LNCAP (cell line): ENCODE data around the gene DISP2.

Experiments used
- TF ChIP-seq, protein P1 (sequence below): fragments of 450-650 bp; IDR thresholded peaks from 2 replicates; pipeline ENCODE4 v1.5.1; 2017; ENCODE audit warnings: mild to moderate bottlenecking

DISP2 gene

DNA sequence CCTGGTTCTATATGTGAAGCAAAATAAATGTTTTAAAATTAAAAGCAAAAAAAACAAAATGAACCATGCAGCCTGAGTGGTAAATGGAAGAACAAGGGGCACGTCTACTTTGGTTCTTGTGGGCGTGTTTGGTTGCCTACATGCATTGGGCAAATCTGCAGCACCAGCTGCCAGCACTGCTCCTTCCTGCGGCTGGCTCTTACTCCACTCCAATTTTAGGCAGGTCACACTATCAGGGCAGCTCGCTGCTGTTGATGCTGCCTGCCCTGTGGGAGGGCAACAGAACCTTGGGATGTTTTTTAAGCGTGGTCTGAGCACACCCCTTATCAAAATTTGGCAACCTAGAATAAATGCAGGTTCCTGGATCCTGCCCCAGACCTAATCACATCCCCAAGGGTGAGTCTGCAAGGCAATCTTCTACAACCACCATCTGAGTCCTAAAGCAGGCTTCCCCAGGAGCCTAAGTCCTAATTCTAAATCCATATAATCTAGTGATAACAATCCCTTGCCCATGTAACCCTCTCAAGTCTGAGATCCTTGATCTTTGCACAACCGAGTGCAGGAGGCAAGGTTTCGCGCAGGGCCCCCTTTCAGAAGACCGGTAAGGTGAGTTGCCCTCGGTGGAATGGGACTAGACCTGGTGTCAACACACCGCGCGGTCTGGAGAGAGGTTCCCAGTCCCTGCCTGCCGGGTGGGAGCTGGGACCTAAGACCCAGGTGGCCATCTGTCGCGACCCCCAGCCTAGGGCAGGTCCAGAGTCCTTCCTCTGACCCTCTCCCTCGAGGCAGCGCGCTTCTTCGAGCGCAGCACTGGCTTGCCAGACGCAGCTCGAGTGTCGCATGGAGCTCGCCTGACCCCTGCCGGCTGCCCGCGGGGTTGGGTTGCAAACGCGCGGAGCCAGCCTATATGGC is 63.5 kb downstream of the DISP2 start:
- TF ChIP-seq, protein P1, sequence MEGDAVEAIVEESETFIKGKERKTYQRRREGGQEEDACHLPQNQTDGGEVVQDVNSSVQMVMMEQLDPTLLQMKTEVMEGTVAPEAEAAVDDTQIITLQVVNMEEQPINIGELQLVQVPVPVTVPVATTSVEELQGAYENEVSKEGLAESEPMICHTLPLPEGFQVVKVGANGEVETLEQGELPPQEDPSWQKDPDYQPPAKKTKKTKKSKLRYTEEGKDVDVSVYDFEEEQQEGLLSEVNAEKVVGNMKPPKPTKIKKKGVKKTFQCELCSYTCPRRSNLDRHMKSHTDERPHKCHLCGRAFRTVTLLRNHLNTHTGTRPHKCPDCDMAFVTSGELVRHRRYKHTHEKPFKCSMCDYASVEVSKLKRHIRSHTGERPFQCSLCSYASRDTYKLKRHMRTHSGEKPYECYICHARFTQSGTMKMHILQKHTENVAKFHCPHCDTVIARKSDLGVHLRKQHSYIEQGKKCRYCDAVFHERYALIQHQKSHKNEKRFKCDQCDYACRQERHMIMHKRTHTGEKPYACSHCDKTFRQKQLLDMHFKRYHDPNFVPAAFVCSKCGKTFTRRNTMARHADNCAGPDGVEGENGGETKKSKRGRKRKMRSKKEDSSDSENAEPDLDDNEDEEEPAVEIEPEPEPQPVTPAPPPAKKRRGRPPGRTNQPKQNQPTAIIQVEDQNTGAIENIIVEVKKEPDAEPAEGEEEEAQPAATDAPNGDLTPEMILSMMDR = peak; percentile 96

DNA sequence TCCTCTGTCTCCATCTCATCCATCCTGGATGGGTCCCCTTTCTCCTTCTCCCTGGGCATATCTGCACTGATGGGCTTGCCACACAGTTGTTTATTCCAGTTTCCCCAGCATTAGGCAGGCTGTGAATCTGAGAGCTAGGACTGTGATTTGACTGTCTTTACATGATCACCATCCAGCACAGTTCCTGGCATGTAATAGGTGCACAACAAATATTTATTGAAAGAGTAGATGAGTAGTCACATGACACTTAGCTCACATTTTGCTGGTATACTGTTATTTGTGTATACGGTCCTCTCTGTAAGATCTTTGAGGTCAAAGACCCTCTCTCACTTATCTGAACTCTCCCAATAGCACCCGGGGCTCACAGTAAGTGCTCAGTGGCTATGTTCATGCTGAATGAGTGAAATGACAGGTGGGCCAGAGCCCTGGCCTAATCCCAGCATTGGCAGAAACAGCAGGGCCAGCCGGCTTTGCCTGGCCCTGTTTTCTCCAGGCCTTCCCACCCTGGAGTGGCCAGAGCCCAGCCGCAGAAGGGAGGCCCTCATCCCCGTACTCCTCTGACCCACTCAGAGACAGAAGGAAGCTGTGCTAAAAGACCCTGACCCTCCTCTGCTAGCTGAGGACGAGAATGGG is 66.6 kb downstream of the DISP2 start:
- TF ChIP-seq, protein P1 = no peak

DNA sequence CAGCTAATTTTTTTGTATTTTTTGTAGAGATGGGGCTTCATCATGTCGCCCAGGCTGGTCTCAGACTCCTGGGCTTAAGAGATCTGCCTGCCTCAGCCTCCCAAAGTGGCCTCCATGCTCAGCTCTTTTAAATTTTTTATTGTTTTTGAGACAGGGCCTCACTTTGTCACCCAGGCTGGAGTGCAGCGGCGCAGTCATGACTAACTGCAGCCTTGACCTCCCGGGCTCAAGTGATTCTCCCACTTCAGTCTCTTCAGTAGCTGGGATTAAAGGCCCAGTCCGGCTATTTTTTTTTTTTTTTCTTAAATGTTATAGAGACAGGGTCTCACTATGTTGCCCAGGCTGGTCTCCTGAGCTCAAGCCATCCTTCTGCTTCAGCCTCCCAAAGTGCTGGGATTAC is 67.7 kb downstream of the DISP2 start:
- TF ChIP-seq, protein P1 = no peak

DNA sequence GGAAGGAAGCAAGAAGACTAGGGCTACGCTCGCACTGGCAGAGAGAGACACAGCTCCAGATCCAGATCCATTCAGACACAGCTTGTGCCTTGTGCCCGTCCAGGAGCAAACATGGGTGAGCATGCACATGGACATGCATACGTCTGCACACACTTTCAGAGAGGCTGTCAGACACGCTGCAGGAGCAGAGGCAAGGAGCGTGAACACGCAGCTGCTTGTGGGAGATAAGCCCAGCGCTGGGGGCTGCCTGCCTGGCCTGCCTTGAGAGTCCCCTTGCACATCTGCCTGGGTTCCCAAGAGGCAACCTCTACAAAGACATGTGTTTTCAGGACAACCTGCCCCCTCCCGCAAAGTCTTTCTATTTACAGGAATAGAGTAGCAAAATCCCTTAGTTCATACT is 69.2 kb downstream of the DISP2 start:
- TF ChIP-seq, protein P1 = no peak

DNA sequence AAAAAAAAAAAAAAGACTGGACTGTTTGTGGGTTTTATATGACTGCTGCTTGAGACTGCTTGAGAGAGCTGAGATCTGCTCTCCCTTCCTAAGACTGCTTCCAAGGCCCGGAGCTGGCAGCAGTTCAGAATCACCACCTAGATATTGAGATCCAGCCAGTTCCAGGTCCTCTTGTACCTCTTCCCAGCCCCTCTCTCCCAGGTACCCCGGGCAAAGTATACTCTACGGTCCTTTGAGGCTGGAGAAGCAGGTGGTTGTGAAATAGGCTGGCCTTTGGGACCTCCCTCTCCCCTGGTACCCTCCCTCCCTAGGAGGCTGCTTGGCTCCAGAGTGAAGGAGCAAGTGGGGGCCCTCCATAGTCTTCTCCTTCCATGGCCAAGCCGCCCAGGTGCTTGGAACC is 70.2 kb downstream of the DISP2 start:
- TF ChIP-seq, protein P1 = no peak
